C1 segment of cervical spinal cord (tissue), 14 donors: ENCODE measurements around the gene IL22.
A peak's percentile ranks its signal among the peaks of the same experiment; 100 is the strongest.
"Not testable (repeated sequence)": the region's sequence is repeated elsewhere in the genome, so short reads cannot be mapped to it uniquely, and the experiment has no call there.

Experiments used
- DNase-seq, 14 donors: peaks; one replicate each; lab custom pipeline; 2025; lab: John Stamatoyannopoulos, UW

IL22 gene

GRCh38 chr12:68229956-68230355, 23.4 kb downstream of the IL22 start:
- no peak for DNase-seq

DNA sequence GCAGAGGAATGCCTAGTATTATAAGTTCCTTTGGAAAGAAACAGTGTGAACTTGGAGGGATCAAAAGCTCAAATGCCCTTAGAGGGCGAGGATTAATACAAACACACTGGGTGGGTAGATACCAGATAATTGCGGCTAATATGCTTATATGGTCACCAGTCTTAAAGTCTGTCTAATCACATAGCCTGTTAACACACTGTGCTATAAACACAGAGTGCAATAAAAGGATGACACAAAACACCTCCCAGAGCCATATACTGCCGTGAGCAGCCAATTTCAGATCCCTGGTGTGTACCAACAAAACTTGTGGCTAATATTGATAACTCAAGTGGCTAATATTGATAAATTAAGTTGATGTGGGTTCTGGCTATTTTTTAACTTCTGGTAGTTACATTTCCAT, 26.0 kb downstream of the IL22 start:
- no peak for DNase-seq

DNA sequence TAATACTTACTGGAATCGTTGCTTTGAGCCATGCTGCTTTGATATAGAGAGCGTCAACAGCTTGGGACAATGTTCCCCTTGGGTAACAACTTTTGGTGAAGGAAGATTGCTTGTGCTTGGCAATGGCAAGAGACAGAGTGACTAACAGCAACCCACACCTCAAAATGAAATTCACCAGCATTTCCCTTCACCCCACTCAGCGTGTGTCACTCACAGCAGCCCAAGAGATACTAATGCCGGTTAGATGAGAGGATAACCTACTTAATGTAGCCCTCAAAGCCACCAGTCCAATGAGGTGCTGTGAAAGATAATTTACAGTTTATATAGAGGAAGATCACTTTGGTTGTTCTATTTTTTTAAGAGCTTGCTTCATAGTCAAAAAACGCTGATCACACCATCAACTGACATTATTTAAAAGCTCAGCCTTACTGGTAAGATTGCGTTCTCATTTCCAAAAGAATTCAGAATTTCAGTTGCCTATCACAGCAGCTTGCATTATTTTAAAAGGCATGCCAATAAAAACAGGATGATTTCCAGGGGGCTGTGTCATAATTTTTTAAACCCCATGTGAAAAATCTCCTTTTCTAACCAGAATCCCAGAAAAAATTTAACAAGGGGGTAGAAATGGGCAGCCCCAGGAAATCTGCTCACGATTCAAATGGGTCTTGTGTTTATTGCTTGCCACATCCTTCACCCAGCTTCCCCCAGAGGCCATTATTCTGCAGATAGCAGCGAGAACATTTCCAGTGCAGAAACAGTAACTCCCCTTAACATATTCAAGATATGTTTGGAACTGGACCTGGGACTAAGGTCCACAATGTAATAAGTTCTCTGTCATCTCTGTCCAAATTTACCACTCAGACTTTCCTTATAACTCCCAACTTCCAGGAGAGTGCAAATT, 27.6 kb downstream of the IL22 start, which contains the start of gene IL26:
Gene IL26 (minus strand): TSS at position 235 of the 901 bp plus-strand sequence. CDS start 54 bp downstream, at position 181.
- no peak for DNase-seq

DNA sequence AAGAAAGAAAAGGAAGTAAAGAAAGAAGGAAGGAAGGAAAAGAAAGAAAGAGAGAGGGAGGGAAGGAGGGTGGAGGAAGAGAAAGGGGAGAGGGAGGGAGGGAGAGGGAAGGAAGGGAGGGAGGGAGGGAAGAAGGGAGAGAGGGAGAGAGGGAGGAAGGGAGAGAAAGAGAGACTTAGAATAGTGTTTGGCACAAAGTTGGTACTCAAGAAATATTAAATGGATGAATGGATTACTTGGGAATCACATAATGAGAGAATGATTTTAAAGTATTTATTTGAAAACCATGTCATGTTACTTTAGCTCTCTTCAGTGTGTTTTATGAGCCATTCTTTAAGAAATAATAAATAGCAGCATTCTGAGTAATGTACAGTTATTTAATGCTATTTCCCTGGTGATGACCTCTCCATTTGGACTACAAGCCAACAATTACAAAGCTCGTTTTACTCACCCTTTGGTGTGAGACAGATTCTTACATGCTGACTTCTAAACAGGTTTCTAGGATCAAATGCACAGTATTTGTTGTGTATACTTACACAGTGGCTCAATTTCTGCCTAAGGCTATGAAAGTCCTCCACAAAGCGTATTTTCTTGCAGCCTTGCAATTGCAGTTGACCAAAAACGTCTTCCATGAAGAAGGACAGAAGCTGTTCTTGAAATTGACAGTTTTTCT, 28.7 kb downstream of the IL22 start:
- no peak for DNase-seq

DNA sequence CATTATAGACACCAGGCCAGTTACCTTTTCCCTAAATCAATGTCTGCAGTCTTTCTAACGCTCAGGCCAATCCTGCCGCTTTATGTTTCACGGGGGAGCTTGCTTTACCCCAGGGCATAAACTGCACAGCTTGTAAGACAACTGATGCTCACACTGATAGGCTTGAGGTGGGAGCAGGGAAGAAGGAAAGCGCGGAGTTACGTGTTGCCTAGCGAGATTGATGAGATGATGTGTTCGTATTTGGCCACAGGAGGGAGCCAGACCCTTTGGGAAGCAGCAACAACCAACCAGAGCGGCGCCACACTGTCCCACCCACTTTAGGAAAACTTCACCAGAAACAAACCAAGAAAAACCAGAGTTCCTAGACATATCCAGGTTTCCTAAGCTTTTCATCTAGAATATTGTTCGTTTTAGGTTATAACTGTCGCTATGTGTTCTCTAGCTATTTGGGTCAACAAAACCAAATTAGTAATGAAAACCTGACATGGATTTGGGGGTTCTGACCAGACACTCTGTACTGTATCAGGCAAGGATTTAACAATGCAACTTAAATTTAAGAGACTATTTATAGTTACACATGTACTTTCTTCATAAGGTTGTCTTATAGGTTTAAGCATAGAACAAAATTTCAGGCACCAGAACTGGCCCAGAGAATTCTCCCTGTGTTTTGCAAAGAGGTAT, 30.2 kb downstream of the IL22 start:
- peak in 11 of 14 donors; percentile 4 to 62 (median 38) for DNase-seq

DNA sequence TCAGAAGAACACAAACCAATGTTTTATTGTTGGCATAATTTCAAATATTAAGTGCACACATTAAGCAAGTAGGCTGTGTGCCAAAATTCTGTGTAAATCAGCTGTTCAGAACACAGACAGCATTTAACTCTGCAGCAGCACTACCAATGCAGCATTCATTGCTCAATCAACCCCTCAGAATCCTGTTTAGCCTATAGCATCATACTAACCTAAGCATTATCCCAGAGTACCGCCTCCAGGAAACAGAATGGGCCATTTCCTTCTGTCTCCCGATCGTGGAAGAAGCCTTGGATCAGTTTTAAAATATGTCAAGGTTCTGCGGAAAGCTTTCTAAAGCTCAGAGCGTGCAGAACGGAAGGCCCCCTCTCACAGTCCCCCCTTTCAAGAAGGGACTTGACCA, 31.1 kb downstream of the IL22 start:
- no peak for DNase-seq

- DNase-seq: no peak
Observed at GRCh38 chr12:68221497-68221896, 31.9 kb downstream of the IL22 start.

DNA sequence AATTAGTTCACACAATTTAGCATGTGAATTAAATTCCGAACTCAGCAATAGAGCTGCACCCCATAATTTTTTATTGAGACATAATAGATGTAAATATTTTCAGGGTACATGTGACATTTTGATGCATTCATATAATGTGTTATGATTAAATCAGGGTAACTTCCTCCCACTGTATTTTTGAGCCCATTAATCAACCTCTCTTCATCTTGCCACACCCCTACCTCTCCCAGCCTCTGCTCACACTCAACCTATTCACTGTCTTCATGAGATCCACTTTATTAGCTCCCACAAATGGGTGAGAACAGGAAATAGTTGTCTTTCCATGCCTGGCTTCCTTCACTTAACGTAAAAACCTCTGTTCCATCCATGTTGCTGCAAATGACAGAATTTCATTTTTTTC, 42.5 kb downstream of the IL22 start:
- DNase-seq: no peak

DNA sequence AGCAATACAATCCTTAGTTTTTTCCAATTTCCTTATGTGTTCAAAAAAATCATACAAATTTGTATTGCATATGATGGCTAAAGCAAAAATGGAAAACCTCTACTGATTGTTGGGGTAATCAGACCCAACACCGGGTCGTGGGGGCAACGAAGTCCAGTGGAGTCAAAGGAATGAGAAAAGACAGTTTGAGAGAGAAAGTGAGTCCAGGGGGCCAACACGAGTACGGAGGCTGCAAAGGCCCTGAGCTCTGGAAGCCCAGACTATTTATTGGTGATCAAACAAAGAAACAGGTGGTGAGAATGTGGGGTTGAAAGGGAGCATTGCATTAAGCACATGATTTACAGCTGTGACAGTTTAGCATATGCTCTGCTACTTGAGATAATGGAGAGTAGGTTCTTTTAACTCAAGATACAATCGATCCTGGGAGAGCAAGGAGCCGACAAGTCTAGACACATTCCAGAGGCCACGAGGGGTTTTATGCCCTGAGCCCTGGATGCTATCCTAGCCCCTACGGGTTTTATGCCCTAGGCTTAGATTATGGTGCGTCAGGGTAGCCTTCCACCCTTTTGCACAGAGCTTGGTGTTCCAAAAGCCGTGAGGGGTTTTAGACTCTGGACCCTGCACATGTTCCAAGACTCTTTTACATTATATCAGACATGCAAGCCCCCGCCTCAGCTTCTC, 44.2 kb downstream of the IL22 start:
- DNase-seq: not testable (repeated sequence)

DNA sequence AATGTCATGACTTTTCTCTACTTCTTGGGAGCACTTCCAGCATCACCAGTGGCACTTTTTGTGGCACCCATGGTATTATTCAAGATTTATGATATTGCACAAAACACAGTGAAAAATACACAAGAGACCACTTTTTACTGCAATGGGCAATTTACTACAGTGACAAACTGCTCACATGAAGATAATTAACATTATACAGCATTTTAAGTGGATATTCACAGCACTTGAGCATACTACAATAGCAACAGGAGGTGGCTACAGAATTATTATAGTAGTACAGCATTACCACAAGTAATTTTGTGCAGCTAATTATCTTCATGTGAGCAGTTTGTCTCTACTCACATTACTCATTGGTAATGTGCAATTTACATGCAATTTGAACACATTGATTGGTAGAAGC, 46.1 kb downstream of the IL22 start:
- no peak for DNase-seq

DNA sequence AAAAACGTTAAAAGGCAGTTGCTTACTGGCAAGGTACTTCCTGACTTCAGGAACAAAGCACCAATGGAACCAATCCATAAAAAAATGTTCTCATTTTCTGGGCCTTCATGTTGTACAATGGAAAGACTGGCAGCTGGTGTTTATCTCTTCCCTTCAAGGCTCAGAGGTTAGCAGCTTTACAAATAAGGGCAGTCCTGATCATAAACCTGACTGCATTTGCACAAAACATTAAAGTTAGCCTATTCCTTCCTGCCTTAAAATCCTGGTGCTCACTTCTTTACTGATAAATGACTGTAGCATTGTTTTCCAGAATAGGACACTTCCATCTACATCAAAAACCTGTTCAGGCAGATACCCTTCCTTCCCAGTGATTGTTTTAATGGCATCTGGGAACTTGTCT, 47.0 kb downstream of the IL22 start:
- DNase-seq: no peak

DNA sequence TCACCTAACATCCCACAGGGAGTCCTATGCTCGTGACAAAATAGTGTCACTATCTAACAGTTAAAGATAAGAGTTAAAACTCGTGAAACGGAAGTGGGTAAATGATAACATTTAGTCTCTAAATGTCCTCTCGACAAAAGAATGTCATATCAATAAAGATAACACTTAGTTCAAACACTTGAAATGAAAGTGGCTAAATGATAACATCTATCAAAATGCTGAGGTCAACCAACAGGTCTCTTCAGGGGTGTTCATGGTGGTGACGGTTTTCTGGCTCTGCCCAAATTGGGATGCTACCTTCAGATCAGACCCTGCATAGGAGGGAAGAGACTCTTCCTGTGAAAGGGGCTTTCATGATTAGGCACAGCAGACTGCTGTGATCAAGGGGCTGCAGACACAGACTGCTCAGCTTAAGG, 49.9 kb downstream of the IL22 start:
- no peak for DNase-seq

DNA sequence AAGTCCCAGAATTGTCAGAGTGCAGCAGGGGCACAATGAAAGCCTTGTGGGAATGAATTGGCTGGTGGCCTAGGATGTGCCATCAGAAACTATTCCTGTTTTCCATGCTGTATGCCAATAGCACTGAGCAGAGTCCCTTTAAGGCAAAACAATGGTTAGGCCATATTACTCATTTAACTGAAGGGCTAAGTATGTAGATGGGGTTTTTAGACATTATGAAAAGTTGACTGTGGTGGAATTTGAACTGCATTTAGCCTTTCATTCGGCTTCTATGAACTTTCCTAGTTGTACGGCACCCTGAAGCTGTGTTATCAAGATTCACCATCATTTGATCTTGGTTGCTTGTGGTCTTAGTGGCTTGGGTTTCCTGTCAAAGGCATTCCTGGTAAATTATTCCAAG, 52.5 kb downstream of the IL22 start:
- no peak for DNase-seq

- no peak for DNase-seq
Observed at GRCh38 chr12:68199127-68199526, 54.3 kb downstream of the IL22 start.

GRCh38 chr12:68198507-68199086, 54.8 kb downstream of the IL22 start:
- DNase-seq: no peak
